ENCODE data around the gene CA10.

GRCh38 chr17:51709694-51710633 is 448.6 kb downstream of the CA10 start:
- TF ChIP-seq CTCF (conservative IDR thresholded peaks at IDR 0.05) = no peak
- TF ChIP-seq EZH2 (IDR thresholded peaks at IDR 0.05; ENCODE audit: low read depth) = no peak

Measured in PC-9 (cell line).